HG02588 (cell line): ENCODE measurements around the gene OTUD4.
"Not testable (repeated sequence)": the region's sequence is repeated elsewhere in the genome, so short reads cannot be mapped to it uniquely, and the experiment has no call there.

ENCODE experiments used
- ATAC-seq: cut with Tn5 transposase; IDR thresholded peaks from one replicate; pipeline ENCODE4 v1.9.1; 2021; ENCODE audit warnings: mild to moderate bottlenecking, moderate library complexity; ENCODE audit not compliant: unreplicated experiment

OTUD4 gene

DNA sequence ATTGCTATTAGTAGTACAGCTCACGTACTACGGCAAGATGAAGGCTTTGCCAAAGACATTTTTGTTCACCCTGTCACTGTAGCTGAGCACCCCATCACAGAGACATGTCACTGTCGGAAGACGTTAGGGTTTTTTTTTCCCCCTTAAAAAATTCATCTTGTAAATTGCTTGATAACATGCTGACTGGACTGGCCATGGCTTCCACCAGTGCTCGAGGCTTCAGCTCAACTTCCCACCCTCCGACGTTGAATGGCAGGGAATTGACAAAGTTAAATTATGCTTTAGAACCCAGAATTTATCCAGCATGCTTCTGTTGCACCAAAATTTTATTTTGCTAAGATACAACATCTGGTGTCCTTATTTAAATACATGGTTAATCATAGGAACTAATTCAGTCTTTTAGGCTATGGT is 707 bp upstream of the OTUD4 start:
- ATAC-seq, result no peak

DNA sequence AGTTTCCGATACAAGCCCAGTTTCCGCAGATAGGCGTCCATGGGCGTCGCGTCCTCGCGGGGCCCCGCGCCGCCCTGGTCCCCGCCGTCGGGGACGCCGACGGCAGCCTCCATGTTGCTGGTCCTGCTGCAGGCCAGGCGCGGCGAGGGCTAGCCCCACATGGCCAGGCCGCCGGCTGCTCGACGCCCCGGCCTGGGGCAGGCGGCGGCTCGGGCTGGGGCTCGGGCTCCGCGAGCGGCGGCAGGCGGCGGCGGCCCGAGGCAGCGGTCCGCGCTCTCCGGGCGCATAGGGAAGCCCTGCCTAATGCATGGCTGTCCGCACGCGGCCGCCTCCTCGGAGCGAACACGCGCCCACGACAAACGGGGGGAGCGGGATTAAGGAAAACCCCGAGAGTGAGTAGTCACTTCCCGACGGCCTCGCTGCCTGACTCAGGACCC is 510 bp downstream of the OTUD4 start:
- ATAC-seq, result peak; percentile 20

GRCh38 chr4:145179281-145179860 is 1.0 kb downstream of the OTUD4 start:
- peak; percentile 42 for ATAC-seq

GRCh38 chr4:145178740-145179280 is 1.6 kb downstream of the OTUD4 start:
- no peak for ATAC-seq

GRCh38 chr4:145177906-145178538 is 2.4 kb downstream of the OTUD4 start:
- ATAC-seq, result no peak

DNA sequence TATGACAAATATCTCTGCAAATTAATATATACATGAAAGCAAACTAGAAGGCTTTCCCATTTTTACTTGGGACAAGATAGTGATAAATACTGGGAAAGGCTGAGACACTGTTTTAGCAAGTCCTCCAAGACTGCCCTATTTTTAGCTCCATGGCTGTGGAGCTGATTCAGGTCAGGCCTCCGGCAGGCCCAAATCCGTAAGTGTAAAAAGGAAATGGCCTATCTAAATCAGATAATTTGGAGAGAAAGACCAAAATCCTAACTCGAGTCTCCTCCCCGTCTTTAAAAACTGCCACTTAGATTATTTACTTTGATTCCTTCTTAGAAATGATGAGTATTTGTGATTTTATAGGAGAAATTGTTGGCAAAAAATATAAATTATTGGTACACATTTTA is 2.9 kb downstream of the OTUD4 start:
- no peak for ATAC-seq

DNA sequence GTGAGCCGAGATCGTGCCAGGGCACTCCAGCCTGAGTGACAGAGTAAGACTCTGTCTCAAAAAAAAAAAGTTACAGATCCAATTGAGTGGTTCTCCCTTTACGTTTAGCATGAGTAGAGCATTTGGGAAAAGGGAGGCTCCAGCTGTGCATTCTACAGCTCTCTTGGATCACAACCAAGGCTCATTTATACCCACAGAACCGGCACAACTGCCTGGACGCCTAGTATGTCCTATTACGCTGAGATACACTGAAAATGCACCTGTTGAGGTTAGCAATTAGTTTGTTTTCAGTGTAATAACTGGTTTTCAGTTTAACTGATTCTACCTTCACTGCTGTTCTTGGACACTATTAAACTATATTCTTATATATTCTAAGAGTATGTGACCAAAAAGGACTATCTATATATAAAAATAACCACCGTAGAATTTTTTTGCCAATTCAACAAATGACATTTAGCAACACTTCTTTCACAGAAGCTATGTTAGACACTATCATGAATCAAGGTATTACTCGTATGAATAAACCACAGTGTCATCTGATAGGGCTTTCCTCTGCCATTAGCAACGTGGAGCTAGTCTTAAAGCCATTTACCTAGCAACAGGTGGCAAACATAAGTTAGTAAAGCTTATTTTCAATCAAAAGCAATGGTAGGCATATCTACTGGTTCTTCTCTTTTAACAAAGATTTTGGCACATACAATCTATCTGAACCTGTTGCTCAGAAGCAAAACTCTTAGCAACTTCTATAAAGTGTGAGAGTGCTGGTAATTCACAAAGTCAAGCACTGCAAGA is 3.6 kb downstream of the OTUD4 start:
- ATAC-seq, result no peak

GRCh38 chr4:145171911-145172310 is 8.5 kb downstream of the OTUD4 start:
- ATAC-seq, result no peak

DNA sequence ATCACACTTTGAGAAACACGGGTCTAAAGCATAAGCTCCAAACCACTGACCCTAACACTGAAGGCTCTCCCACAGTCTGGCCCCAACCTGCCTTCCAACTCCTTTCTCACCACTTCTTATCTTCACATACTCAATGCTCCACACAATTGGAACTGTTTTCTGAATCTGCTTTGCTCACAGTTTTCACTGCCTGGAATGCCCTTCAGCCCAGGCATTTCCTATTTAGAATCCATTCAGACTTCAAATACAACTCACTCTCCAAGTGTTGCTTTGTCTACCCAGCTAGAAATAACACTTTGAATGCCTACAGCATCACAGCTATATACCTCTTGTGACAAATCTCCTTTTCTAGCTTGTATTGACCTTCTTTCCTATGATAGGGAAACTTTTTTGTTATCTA is 10.2 kb downstream of the OTUD4 start:
- no peak for ATAC-seq

GRCh38 chr4:145168581-145169187 is 11.7 kb downstream of the OTUD4 start:
- ATAC-seq, result no peak

- ATAC-seq, result no peak
Observed at GRCh38 chr4:145167887-145168286, 12.5 kb downstream of the OTUD4 start.

- ATAC-seq, result no peak
Observed at GRCh38 chr4:145161549-145161948, 18.8 kb downstream of the OTUD4 start.

GRCh38 chr4:145156986-145157385 is 23.4 kb downstream of the OTUD4 start:
- no peak for ATAC-seq

- ATAC-seq, result no peak
Observed at GRCh38 chr4:145155268-145155870, 25.0 kb downstream of the OTUD4 start.

GRCh38 chr4:145154573-145154972 is 25.8 kb downstream of the OTUD4 start:
- ATAC-seq, result no peak

- peak; percentile 57 for ATAC-seq
Observed at GRCh38 chr4:145153904-145154298, 26.5 kb downstream of the OTUD4 start.

DNA sequence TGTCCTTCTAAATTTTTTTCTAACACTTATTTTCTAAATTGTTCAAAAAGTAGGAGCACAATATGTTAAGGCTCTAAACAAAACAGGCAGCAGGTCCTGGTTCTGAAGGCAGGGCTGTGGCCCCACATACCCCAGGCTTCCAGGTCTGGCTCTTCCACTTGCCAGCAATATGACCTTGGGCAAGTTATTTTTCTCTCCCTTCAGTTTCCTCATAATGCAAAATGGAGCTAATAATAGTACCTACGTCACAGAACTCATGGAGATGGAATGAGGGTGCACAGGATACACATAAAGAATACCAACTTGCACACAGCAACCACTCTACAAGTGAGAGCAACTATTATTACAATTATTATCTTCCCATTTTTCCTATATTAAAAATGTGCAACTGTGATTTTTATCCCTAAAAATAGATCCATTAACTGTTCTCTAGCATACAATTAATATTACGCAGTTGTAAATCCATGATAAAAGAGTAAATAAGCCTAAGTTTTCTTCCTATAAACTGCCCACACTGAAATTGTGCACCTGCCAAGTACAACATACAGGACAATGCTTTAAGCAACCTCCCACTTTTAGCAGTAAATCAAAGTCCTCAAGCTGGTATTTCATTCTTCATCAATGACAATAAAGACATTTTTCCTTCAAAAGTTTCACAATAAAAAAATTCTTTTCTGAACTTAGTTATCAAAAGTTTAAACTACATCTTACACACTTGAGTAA is 27.0 kb downstream of the OTUD4 start:
- ATAC-seq, result no peak

- no peak for ATAC-seq
Observed at GRCh38 chr4:145148980-145149379, 31.4 kb downstream of the OTUD4 start.

DNA sequence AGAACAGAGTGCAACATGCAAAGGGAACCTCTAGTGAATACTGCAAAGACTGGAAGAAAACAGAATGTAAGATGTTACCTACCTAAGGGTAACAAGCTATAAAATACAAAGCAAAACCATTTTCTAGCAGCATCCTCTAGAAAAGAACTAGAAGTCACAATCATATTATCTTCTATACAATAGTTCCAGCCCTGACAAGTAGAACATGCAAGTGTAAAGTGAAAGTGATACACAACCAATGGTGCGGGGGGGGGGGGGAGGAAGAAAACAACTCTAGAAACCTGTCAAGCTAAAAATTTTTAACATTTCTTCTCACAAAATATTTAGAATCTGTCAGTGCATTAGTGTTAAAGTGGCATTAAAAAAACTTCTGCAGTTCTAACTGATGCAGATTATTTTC is 44.2 kb downstream of the OTUD4 start:
- ATAC-seq, result not testable (repeated sequence)

- peak; percentile 67 for ATAC-seq
Observed at GRCh38 chr4:145132511-145133098, 47.8 kb downstream of the OTUD4 start.
